HL-60 (cell line): ENCODE measurements around the gene GSTCD.

Experiments used
- DNase-seq, 2 experiments: peaks; one replicate each; pipeline ENCODE4 v3.0.0-alpha.2; 2010 to 2020; ENCODE audit warnings: low read depth in 1 of 2, low spot score in 1 of 2
- H3K27ac ChIP-seq: fragments of 250-450 bp; sonication (Bioruptor Pico); replicated peaks from 2 replicates; pipeline ENCODE4 v1.5.1; 2020; ENCODE audit warnings: mild to moderate bottlenecking, moderate library complexity
- H3K27me3 ChIP-seq: fragments of 250-450 bp; sonication (Bioruptor Pico); 2 replicates; pipeline ENCODE4 v1.5.1; 2021; ENCODE audit warnings: mild to moderate bottlenecking, moderate library complexity; ENCODE audit not compliant: insufficient read depth, poor library complexity, severe bottlenecking
- H3K4me3 ChIP-seq: replicated peaks from 2 replicates; pipeline ENCODE4 v1.5.1; 2011; ENCODE audit warnings: mild to moderate bottlenecking, control low read depth, low read length; ENCODE audit not compliant: insufficient read depth
- CTCF ChIP-seq: IDR thresholded peaks from one replicate; pipeline ENCODE4 v1.5.1; 2011; ENCODE audit warnings: low read length, control low read depth, inconsistent platforms; ENCODE audit not compliant: insufficient read depth
- GABPA ChIP-seq: IDR thresholded peaks from 2 replicates; pipeline ENCODE4 v1.6.1; 2012; ENCODE audit warnings: low read depth
- POLR2AphosphoS5 ChIP-seq: IDR thresholded peaks from 2 replicates; pipeline ENCODE4 v1.6.1; 2012; ENCODE audit warnings: low read depth
- REST ChIP-seq: IDR thresholded peaks from 2 replicates; pipeline ENCODE4 v1.6.1; 2012; ENCODE audit warnings: low read depth; ENCODE audit not compliant: insufficient replicate concordance
- SPI1 ChIP-seq: IDR thresholded peaks from 2 replicates; pipeline ENCODE4 v1.6.1; 2012; ENCODE audit warnings: low read depth, mild to moderate bottlenecking, borderline replicate concordance
- long read RNA-seq: library from polyadenylated mRNA; unstranded; transcript quantifications from one replicate; pipeline ENCODE4 v2.0.0, GENCODE V29; 2020

Gene GSTCD
- long read RNA-seq, full-length matches to known transcripts, result 44 of 90 reads
- long read RNA-seq, partial matches to known transcripts, result 35 of 90 reads
- long read RNA-seq, other reads (novel, unspliced or antisense), result 11 of 90 reads

- peak; percentile 76 to 94 for DNase-seq
- peak within 1 kb of the TSS; percentile 75 for H3K4me3 ChIP-seq
- H3K27me3 ChIP-seq, result no peaks in the 10 kb centered on the region
- peak; percentile 99 for TF ChIP-seq GABPA
- peak; percentile 84 for TF ChIP-seq POLR2AphosphoS5
- no peak for TF ChIP-seq CTCF
- peak; percentile 64; the same call in 1 of the 2 replicates for TF ChIP-seq SPI1
- H3K27ac ChIP-seq, result peak within 1 kb of the TSS; percentile 94
These were observed at the start of gene GSTCD, which contains the start of gene INTS12 for GRCh38 chr4:105708181-105709080. GSTCD (plus strand) TSS chr4:105708784; CDS start chr4:105717614, 8,830 bp downstream. INTS12 (minus strand) TSS chr4:105708689; CDS start chr4:105700005, 8,684 bp downstream.

- H3K4me3 ChIP-seq, result no peak overlapping the region
- no peak for DNase-seq
- H3K27ac ChIP-seq, result no peak overlapping the region
- no peak for TF ChIP-seq GABPA
- no peak for TF ChIP-seq POLR2AphosphoS5
- TF ChIP-seq SPI1, result no peak
- no peak for TF ChIP-seq REST
- TF ChIP-seq CTCF, result no peak
- peaks cover 2% of the 10 kb centered on the region for H3K27me3 ChIP-seq
These were observed 49.4 kb upstream of the GSTCD start for GRCh38 chr4:105659190-105659589.

GRCh38 chr4:105661028-105661427, 47.6 kb upstream of the GSTCD start:
- Histone ChIP-seq H3K4me3 (no peak overlapping the region), H3K27ac (no peak overlapping the region), H3K27me3 (no peaks in the 10 kb centered on the region)
- no peak for TF ChIP-seq GABPA
- no peak for TF ChIP-seq REST
- TF ChIP-seq SPI1, result no peak
- no peak for TF ChIP-seq CTCF
- TF ChIP-seq POLR2AphosphoS5, result no peak
- DNase-seq, result no peak
